ENCODE data around the gene CLASP2. TPM values are rescaled to one million over a fixed set of nuclear protein-coding genes. Genes with fewer than 3 reads are reported as not detected.

Gene CLASP2
- 13.1 to 22.3 TPM (median 19.9 TPM) in 5 replicates for total RNA-seq (2022; extraction: Qiagen RNA extraction)

GRCh38 chr3:33717866-33718594 lies at the start of gene CLASP2:
Gene CLASP2, minus strand, starts transcription at chr3:33718254. Its CDS starts 252 bp downstream, at chr3:33718002.

Other genes starting within 250 kb of the CLASP2 start
- 120 to 151 TPM (median 138 TPM) in 5 replicates for gene PDCD6IP, start 80.4 kb upstream of the CLASP2 start, total RNA-seq (2022; extraction: Qiagen RNA extraction)